HepG2 (cell line): ENCODE measurements around the gene MXI1. TPM values are rescaled to one million over a fixed set of nuclear protein-coding genes. Genes with fewer than 3 reads are reported as not detected.

Source experiments
- ATAC-seq: fragments of 200-7000 bp; cut with Tn5 transposase; 3 replicates; pipeline ENCODE4 v1.9.1; 2020; ENCODE audit warnings: mild to moderate bottlenecking, moderate library complexity
- BruUV-seq: library from RNA; stranded (reverse); fragments of 400-500 nt; replicated peaks from 2 replicates; lab custom pipeline; 2021; lab: Mats Ljungman, UMichigan
- CTCF ChIA-PET: fragments of 300-600 bp; formaldehyde crosslinking; extraction: SDS; loops from one replicate; lab custom pipeline; 2021; ENCODE audit warnings: low total read pairs, inconsistent platforms, low intra/inter-chr PET ratio; lab: Yijun Ruan, JAX
- POLR2A ChIA-PET: fragments of 350-600 bp; sonication (Branson Sonifier 250); formaldehyde crosslinking; loops from one replicate; lab custom pipeline; 2020; ENCODE audit warnings: antibody characterized with exemption, inconsistent platforms; lab: Yijun Ruan, JAX
- DNase-seq: peaks from one replicate; pipeline ENCODE4 v3.0.0-alpha.2; 2015; ENCODE audit warnings: low spot score
- FAIRE-seq: peaks from 3 replicates; lab custom pipeline; 2011; peaks lifted over from hg19 to GRCh38; lab: Jason Lieb, UNC
- H2AFZ ChIP-seq: one replicate; pipeline ENCODE4 v1.6.1; 2011; ENCODE audit warnings: low read length, inconsistent platforms
- H3K27ac ChIP-seq: fragments of 300-600 bp; 3 replicates; pipeline ENCODE4 v1.8.0; 2011; ENCODE audit warnings: mixed run types, mild to moderate bottlenecking, mixed read lengths, low read length, inconsistent platforms; ENCODE audit not compliant: insufficient read depth; ENCODE audit errors: extremely low read length
- H3K27me3 ChIP-seq, 2 experiments: fragments of 200-600 bp in 1 of 2; 2 replicates in 1 of 2; 3 replicates in 1 of 2; pipeline versions ENCODE4 v1.6.0 to v1.8.0; 2011; ENCODE audit warnings: low read length in 2 of 2, mild to moderate bottlenecking in 2 of 2, moderate library complexity in 2 of 2, inconsistent platforms in 1 of 2; ENCODE audit not compliant: insufficient read depth in 2 of 2, control insufficient read depth in 1 of 2
- H3K36me3 ChIP-seq, 2 experiments: fragments of 200-600 bp in 1 of 2; replicated peaks in 1 of 2; 2 replicates in 1 of 2; 3 replicates in 1 of 2; pipeline versions ENCODE4 v1.5.1 to v1.8.0; 2011; ENCODE audit warnings: low read length in 2 of 2, inconsistent platforms in 1 of 2; ENCODE audit not compliant: insufficient read depth in 2 of 2, control insufficient read depth in 1 of 2
- H3K4me1 ChIP-seq: 2 replicates; pipeline ENCODE4 v1.5.1; 2012; ENCODE audit warnings: low read length, inconsistent platforms; ENCODE audit not compliant: insufficient read depth
- H3K4me2 ChIP-seq: 2 replicates; pipeline ENCODE4 v1.6.0; 2011; ENCODE audit warnings: low read depth, low read length, inconsistent platforms
- H3K4me3 ChIP-seq, 3 experiments: fragments of 200-600 bp in 1 of 3; sonication (generic), shearing (Covaris generic) in 1 of 3; replicated peaks in 1 of 3; 2 replicates each; pipeline ENCODE4 v1.5.1; 2011 to 2016; ENCODE audit warnings: low read length in 3 of 3, inconsistent platforms in 2 of 3, low read depth in 2 of 3, mild to moderate bottlenecking in 2 of 3, control low read depth in 1 of 3, mixed read lengths in 1 of 3; ENCODE audit not compliant: insufficient read depth in 1 of 3
- H3K79me2 ChIP-seq: one replicate; pipeline ENCODE4 v1.6.1; 2011; ENCODE audit warnings: low read length, inconsistent platforms; ENCODE audit not compliant: insufficient read depth
- H3K9ac ChIP-seq: 2 replicates; pipeline ENCODE4 v1.6.0; 2011; ENCODE audit warnings: mild to moderate bottlenecking, low read depth, low read length, inconsistent platforms; ENCODE audit not compliant: insufficient read depth
- H3K9me3 ChIP-seq: 2 replicates; pipeline ENCODE4 v1.5.1; 2012; ENCODE audit warnings: mild to moderate bottlenecking, low read length
- H4K20me1 ChIP-seq: 2 replicates; pipeline ENCODE4 v1.6.0; 2011; ENCODE audit warnings: inconsistent platforms, mild to moderate bottlenecking, low read length, moderate library complexity; ENCODE audit not compliant: insufficient read depth
- ADNP ChIP-seq: sonication (generic); formaldehyde crosslinking; IDR thresholded peaks from 2 replicates; pipeline ENCODE4 v1.4.0; 2020; ENCODE audit warnings: missing genetic modification reagents
- CERS6 ChIP-seq: sonication (generic); formaldehyde crosslinking; IDR thresholded peaks from 2 replicates; pipeline ENCODE4 v1.5.0; 2020; ENCODE audit warnings: missing genetic modification reagents
- CTCF ChIP-seq: sonication (generic); formaldehyde crosslinking; IDR thresholded peaks from 2 replicates; pipeline ENCODE4 v1.5.0; 2020; ENCODE audit warnings: mild to moderate bottlenecking, missing genetic modification reagents, moderate library complexity
- NFATC3 ChIP-seq: sonication (generic); formaldehyde crosslinking; IDR thresholded peaks from 2 replicates; pipeline ENCODE4 v1.5.1; 2020; ENCODE audit warnings: mild to moderate bottlenecking, missing genetic modification reagents
- PATZ1 ChIP-seq: sonication (generic); formaldehyde crosslinking; IDR thresholded peaks from 2 replicates; pipeline ENCODE4 v1.4.0; 2020; ENCODE audit warnings: missing genetic modification reagents
- REXO4 ChIP-seq: sonication (generic); formaldehyde crosslinking; IDR thresholded peaks from 2 replicates; pipeline ENCODE4 v1.8.0; 2022; ENCODE audit warnings: missing genetic modification reagents, mild to moderate bottlenecking, borderline replicate concordance
- SMC3 ChIP-seq: IDR thresholded peaks from 2 replicates; pipeline ENCODE4 v1.6.1; 2011; ENCODE audit warnings: low read length, improper control_type of control experiment
- STAT6 ChIP-seq: sonication (generic); formaldehyde crosslinking; IDR thresholded peaks from 2 replicates; pipeline ENCODE4 v1.4.0; 2020; ENCODE audit warnings: missing genetic modification reagents, mild to moderate bottlenecking, borderline replicate concordance
- ZBTB44 ChIP-seq: sonication (generic); formaldehyde crosslinking; IDR thresholded peaks from 2 replicates; pipeline ENCODE4 v1.4.0; 2020; ENCODE audit warnings: missing genetic modification reagents
- ZNF230 ChIP-seq: sonication (generic); formaldehyde crosslinking; IDR thresholded peaks from 2 replicates; pipeline ENCODE4 v1.4.0; 2020; ENCODE audit warnings: mild to moderate bottlenecking, missing genetic modification reagents
- ZNF550 ChIP-seq: sonication (generic); formaldehyde crosslinking; IDR thresholded peaks from 2 replicates; pipeline ENCODE4 v1.4.0; 2020; ENCODE audit warnings: mild to moderate bottlenecking, missing genetic modification reagents, borderline replicate concordance
- ZNF557 ChIP-seq: sonication (generic); formaldehyde crosslinking; IDR thresholded peaks from 2 replicates; pipeline ENCODE4 v1.4.0; 2020; ENCODE audit warnings: missing genetic modification reagents
- ZNF816 ChIP-seq: sonication (generic); formaldehyde crosslinking; IDR thresholded peaks from 2 replicates; pipeline ENCODE4 v1.8.0; 2022; ENCODE audit warnings: missing genetic modification reagents, mild to moderate bottlenecking, borderline replicate concordance
- WGBS: methylation state at CpG from one replicate; pipeline ENCODE4 v1.1.6; 2017; ENCODE audit warnings: low lambda C conversion rate; 5-methylcytosine and 5-hydroxymethylcytosine counted together
- in situ Hi-C: cut with HindIII; loops from 2 replicates; pipeline ENCODE4 v1.10.0; 2017; ENCODE audit warnings: low pct_unique_long_range_greater_than_20kb; ENCODE audit not compliant: extremely low pct_ligation_motif_present
- intact Hi-C: fragments of 100-400 bp; cut with micrococcal nuclease; formaldehyde crosslinking; loops from one replicate; pipeline ENCODE4 v1.10.0; 2022; ENCODE audit not compliant: unreplicated experiment
- polyA plus RNA-seq, 8 experiments: library from polyadenylated mRNA; depleted of rRNA in 3 of 8; stranded (reverse) in 7 of 8; unstranded in 1 of 8; fragments of >200 nt; fragmentation: Illumina TruSeq in 4 of 8; extraction: Trizol in 4 of 8; gene quantifications; 2 replicates each; pipeline versions ENCODE4 v1.2.1 to v1.2.3, GENCODE V29; 2011 to 2016; ENCODE audit warnings: low read depth in 4 of 8, missing spikeins in 1 of 8, mixed read lengths in 1 of 8; ENCODE audit not compliant: insufficient read depth in 1 of 8
- total RNA-seq, 5 experiments: library from RNA; depleted of rRNA; stranded (reverse); fragments of >200 nt; fragmentation: Illumina TruSeq; extraction: Trizol; gene quantifications; 2 replicates each; pipeline ENCODE4 v1.2.3, GENCODE V29; 2016; ENCODE audit warnings: low read depth in 1 of 5

Gene MXI1
- total and polyA plus RNA-seq, 2 of the 13 experiments (the other 11 are each of a cell fraction or from before 2014, with no cell fraction given): 6.6 to 22.0 TPM

GRCh38 chr10:110311357-110311949 is 104.0 kb downstream of the MXI1 start:
- in situ Hi-C loops: loop anchor here (5.0 kb wide), 1 partner anchor 221 kb away; no protein-coding TSS in a partner anchor
- Histone ChIP-seq H3K9me3 (no peaks in the 10 kb centered on the region), H3K4me2 (no peak overlapping the region), H3K4me3 (no peak overlapping the region), H3K27me3 (peaks cover 0 to 3% of the 10 kb centered on the region in 2 experiments; a peak in 1 of 5 replicates), H3K9ac (no peak overlapping the region), H3K36me3 (no peaks in the 10 kb centered on the region), H3K27ac (no peak overlapping the region), H4K20me1 (no peaks in the 10 kb centered on the region), H2AFZ (no peak overlapping the region), H3K4me1 (no peaks in the 10 kb centered on the region), H3K79me2 (no peaks in the 10 kb centered on the region)
- peak; percentile 42 for DNase-seq
- intact Hi-C loops: loop anchor here (1.0 kb wide), 2 partner anchors 236 to 289 kb away; no protein-coding TSS in a partner anchor
- CTCF ChIA-PET: interaction anchor here (1.6 to 2.4 kb wide), 3 partner anchors 224 to 289 kb away, joined by 7 to 19 read pairs (median 16); no protein-coding TSS in a partner anchor
- FAIRE-seq: no peak
- POLR2A ChIA-PET: no interaction called here
- no TSS peak for BruUV-seq
- peak; percentile 68 for ATAC-seq
- 6% methylated on average over 3 of the region's 3 CpGs for WGBS
- TF ChIP-seq REXO4 (CRISPR knock-in tag): no peak
- TF ChIP-seq ZNF816 (CRISPR knock-in tag): no peak
- no peak for TF ChIP-seq CERS6 (CRISPR knock-in tag)
- no peak for TF ChIP-seq ZNF230
- no peak for TF ChIP-seq ZNF550 (CRISPR knock-in tag)
- TF ChIP-seq SMC3: peak; percentile 71
- TF ChIP-seq ADNP (CRISPR knock-in tag): no peak
- no peak for TF ChIP-seq STAT6 (CRISPR knock-in tag)
- no peak for TF ChIP-seq ZNF557 (CRISPR knock-in tag)
- TF ChIP-seq ZBTB44: no peak
- no peak for TF ChIP-seq PATZ1 (CRISPR knock-in tag)
- no peak for TF ChIP-seq NFATC3 (CRISPR knock-in tag)
- peak; percentile 77 for TF ChIP-seq CTCF (CRISPR knock-in tag)
